ENCODE results near the gene ERC2. TPM values are rescaled to one million over a fixed set of nuclear protein-coding genes. Genes with fewer than 3 reads are reported as not detected.

Gene ERC2
- total and polyA plus RNA-seq, 2 of the 8 experiments (the other 6 are each of a cell fraction or from before 2014, with no cell fraction given), result 16.4 to 22.8 TPM

DNA sequence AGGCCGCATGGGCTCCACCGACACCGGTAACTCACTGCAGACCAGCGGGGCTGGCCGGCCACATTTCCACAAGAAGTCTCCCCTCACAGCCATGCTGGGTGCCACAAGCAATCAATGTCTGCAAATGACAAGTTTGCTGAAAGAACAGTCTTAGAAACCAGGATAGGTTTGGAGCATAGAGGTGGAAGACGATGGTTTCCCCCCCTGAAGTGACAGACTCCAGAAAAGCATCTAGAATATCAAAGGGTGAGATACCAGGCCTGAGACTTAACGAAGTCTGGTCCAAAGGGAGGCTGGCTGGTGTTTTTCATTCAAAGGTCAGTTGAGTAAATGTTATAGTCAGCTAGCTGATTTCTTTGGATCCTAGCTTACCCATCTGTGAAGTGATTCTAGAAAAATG, 931.1 kb downstream of the ERC2 start:
- H3K23ac ChIP-seq (ENCODE audit: insufficient read length), result no peak overlapping the region
- H3K18ac ChIP-seq (ENCODE audit: extremely low read depth, low read length), result no peak overlapping the region
- H3K27me3 ChIP-seq (replicated peaks in 1 of 4; ENCODE audit: control insufficient read depth in 3 of 4, extremely low read depth in 1 of 4, insufficient read depth in 3 of 4, low read length in 3 of 4), result no peaks in the 10 kb centered on the region
- H3K4me3 ChIP-seq (ENCODE audit: extremely low read depth in 1 of 4, insufficient read depth in 2 of 4, low read depth in 3 of 4, low read length in 4 of 4), result no peak overlapping the region
- no peaks in the 10 kb centered on the region for H3K79me2 ChIP-seq (ENCODE audit: control insufficient read depth in 1 of 2, insufficient read depth in 2 of 2, low read length in 2 of 2)
- no peaks in the 10 kb centered on the region for H3K23me2 ChIP-seq (ENCODE audit: low read depth, low read length)
- DNase-seq (ENCODE audit: low read depth in 1 of 2, low spot score in 2 of 2) (no peak), FAIRE-seq (no peak)
- H3K4me1 ChIP-seq (replicated peaks in 1 of 4; ENCODE audit: control insufficient read depth in 3 of 4, insufficient read depth in 4 of 4, low read length in 3 of 4), result peaks cover 4 to 16% (median 9%) of the 10 kb centered on the region in 4 experiments
- no peak overlapping the region for H3K4ac ChIP-seq (replicated peaks; ENCODE audit: insufficient read length, low read depth, low read length)
- no peak overlapping the region for H3K27ac ChIP-seq (ENCODE audit: low read depth, low read length)
- H2BK15ac ChIP-seq (ENCODE audit: low read length), result no peak overlapping the region
- no peaks in the 10 kb centered on the region for H3K79me1 ChIP-seq (ENCODE audit: low read depth, low read length)
- H3K9ac ChIP-seq (replicated peaks in 1 of 4; ENCODE audit: extremely low read depth in 1 of 4, low read depth in 3 of 4, low read length in 3 of 4), result no peak overlapping the region
- POLR2A ChIA-PET (ENCODE audit: partially characterized antibody), result no interaction called here
- no peak overlapping the region for H4K8ac ChIP-seq (ENCODE audit: extremely low read depth, insufficient read depth, low read length)
- 97% methylated on average over 7 of the region's 7 CpGs; no CpG with 5 or more reads in 1 of the 2 experiments for WGBS, 2 experiments (ENCODE audit: extremely low coverage in 1 of 2, insufficient coverage in 1 of 2, insufficient read length in 1 of 2, insufficient replicate concordance in 2 of 2, low coverage in 1 of 2, low lambda C conversion rate in 2 of 2, missing lambda C conversion rate in 1 of 2)
- H4K91ac ChIP-seq (replicated peaks; ENCODE audit: insufficient read length, low read length), result no peak overlapping the region
- no peak overlapping the region for H3K14ac ChIP-seq (ENCODE audit: insufficient read length)
- H3K56ac ChIP-seq (replicated peaks; ENCODE audit: insufficient read length, low read depth, low read length), result no peak overlapping the region
- H3K36me3 ChIP-seq (ENCODE audit: control insufficient read depth in 2 of 4, insufficient read depth in 4 of 4, low read length in 3 of 4), result no peaks in the 10 kb centered on the region
- H2AFZ ChIP-seq (ENCODE audit: low read length), result no peak overlapping the region
- no peak overlapping the region for H2BK5ac ChIP-seq (ENCODE audit: low read depth, low read length)
- no peak overlapping the region for H2BK20ac ChIP-seq (ENCODE audit: low read length)
- no peak overlapping the region for H2AK5ac ChIP-seq (ENCODE audit: low read depth, low read length)
- no peak overlapping the region for H2BK12ac ChIP-seq (ENCODE audit: low read depth, low read length)
- H4K5ac ChIP-seq (ENCODE audit: insufficient read length, low read depth, low read length), result no peak overlapping the region
- no peak overlapping the region for H2BK120ac ChIP-seq (replicated peaks; ENCODE audit: low read depth, low read length)
- H3K4me2 ChIP-seq (ENCODE audit: insufficient read depth in 1 of 2, low read depth in 2 of 2, low read length in 2 of 2), result no peak overlapping the region
- no peaks in the 10 kb centered on the region for H3K9me3 ChIP-seq (ENCODE audit: insufficient read depth in 2 of 2, low read depth in 1 of 2, low read length in 1 of 2)
- H4K20me1 ChIP-seq (replicated peaks in 1 of 2; ENCODE audit: control insufficient read depth in 1 of 2, insufficient read depth in 2 of 2, low read length in 2 of 2), result no peaks in the 10 kb centered on the region
- CTCF ChIA-PET (ENCODE audit: partially characterized antibody), result interaction anchor here (0.9 to 2.3 kb wide), 3 partner anchors 10 to 93 kb away, joined by 3 to 8 read pairs (median 3); no protein-coding TSS in a partner anchor
- no peak for TF ChIP-seq BCL11A (IDR thresholded peaks at IDR 0.05; ENCODE audit: low read depth in 2 of 2, low read length in 2 of 2)
- TF ChIP-seq SIRT6 (IDR thresholded peaks at IDR 0.05; ENCODE audit: low read length), result no peak
- no peak for TF ChIP-seq RBBP5 (IDR thresholded peaks at IDR 0.05; ENCODE audit: borderline replicate concordance, low read depth, low read length)
- no peak for TF ChIP-seq KDM1A (IDR thresholded peaks at IDR 0.05; ENCODE audit: borderline replicate concordance, low read length)
- TF ChIP-seq POLR2A (IDR thresholded peaks at IDR 0.05; ENCODE audit: control extremely low read depth in 1 of 2, low read depth in 2 of 2, low read length in 2 of 2), result no peak

All from H1 (cell line).